Nephron progenitor cell (in vitro differentiated cells): Measurements from ENCODE around the gene COX6B1.
A peak's percentile ranks its signal among the peaks of the same experiment; 100 is the strongest.

ENCODE experiments used
- DNase-seq: peaks from one replicate; pipeline ENCODE4 v3.0.0; 2021
- H3K27ac Mint-ChIP-seq: 2 replicates; pipeline ENCODE4 v1.8.0; 2021; ENCODE audit warnings: mild to moderate bottlenecking, moderate library complexity, mixed read lengths
- H3K27me3 Mint-ChIP-seq: 2 replicates; pipeline ENCODE4 v1.8.0; 2021; ENCODE audit warnings: mild to moderate bottlenecking, low read depth, mixed read lengths; ENCODE audit not compliant: poor library complexity
- H3K36me3 Mint-ChIP-seq: 2 replicates; pipeline ENCODE4 v1.8.0; 2021; ENCODE audit warnings: low read depth, mixed read lengths
- H3K4me1 Mint-ChIP-seq: 2 replicates; pipeline ENCODE4 v1.8.0; 2021; ENCODE audit warnings: mixed read lengths
- H3K4me3 Mint-ChIP-seq: 2 replicates; pipeline ENCODE4 v1.8.0; 2021; ENCODE audit warnings: mild to moderate bottlenecking, moderate library complexity, mixed read lengths
- H3K9me3 Mint-ChIP-seq: 2 replicates; pipeline ENCODE4 v1.8.0; 2021; ENCODE audit warnings: mild to moderate bottlenecking, moderate library complexity, mixed read lengths
- CTCF ChIP-seq: fragments of 200-600 bp; sonication (generic); IDR thresholded peaks from 2 replicates; pipeline ENCODE4 v1.5.0; 2021; ENCODE audit warnings: antibody characterized with exemption

Gene COX6B1

GRCh38 chr19:35619290-35619923, 28.7 kb upstream of the COX6B1 start:
- Mint-ChIP-seq H3K4me3 (no peak overlapping the region), H3K27ac (no peak overlapping the region), H3K36me3 (peaks cover 29% of the 10 kb centered on the region), H3K9me3 (no peaks in the 10 kb centered on the region), H3K4me1 (no peaks in the 10 kb centered on the region), H3K27me3 (peaks cover 2% of the 10 kb centered on the region)
- TF ChIP-seq CTCF = no peak
- no peak for DNase-seq

GRCh38 chr19:35620001-35620400, 28.1 kb upstream of the COX6B1 start:
- Mint-ChIP-seq H3K36me3 (peaks cover 24% of the 10 kb centered on the region), H3K4me3 (no peak overlapping the region), H3K27me3 (peaks cover 2% of the 10 kb centered on the region), H3K27ac (no peak overlapping the region), H3K4me1 (no peaks in the 10 kb centered on the region), H3K9me3 (no peaks in the 10 kb centered on the region)
- no peak for TF ChIP-seq CTCF
- no peak for DNase-seq

GRCh38 chr19:35621708-35622107, 26.4 kb upstream of the COX6B1 start:
- peak overlapping the region; percentile 89 for H3K27ac Mint-ChIP-seq
- TF ChIP-seq CTCF = no peak
- DNase-seq = no peak
- H3K4me3 Mint-ChIP-seq = no peak overlapping the region
- peaks cover 2% of the 10 kb centered on the region for H3K27me3 Mint-ChIP-seq
- peaks cover 13% of the 10 kb centered on the region for H3K36me3 Mint-ChIP-seq
- H3K4me1 Mint-ChIP-seq = no peaks in the 10 kb centered on the region
- no peaks in the 10 kb centered on the region for H3K9me3 Mint-ChIP-seq

- Mint-ChIP-seq H3K27ac (peak overlapping the region; percentile 92), H3K27me3 (peaks cover 2% of the 10 kb centered on the region), H3K36me3 (peaks cover 11% of the 10 kb centered on the region), H3K4me3 (no peak overlapping the region), H3K9me3 (no peaks in the 10 kb centered on the region), H3K4me1 (no peaks in the 10 kb centered on the region)
- no peak for DNase-seq
- no peak for TF ChIP-seq CTCF
Measured at GRCh38 chr19:35622750-35623149, 25.4 kb upstream of the COX6B1 start.

GRCh38 chr19:35623327-35624010, 24.7 kb upstream of the COX6B1 start:
- Mint-ChIP-seq H3K27me3 (peaks cover 2% of the 10 kb centered on the region), H3K4me1 (peaks cover 7% of the 10 kb centered on the region), H3K9me3 (no peaks in the 10 kb centered on the region), H3K36me3 (peaks cover 11% of the 10 kb centered on the region), H3K4me3 (no peak overlapping the region), H3K27ac (peak overlapping the region; percentile 92)
- TF ChIP-seq CTCF = no peak
- no peak for DNase-seq

GRCh38 chr19:35628264-35628564, 19.9 kb upstream of the COX6B1 start:
- Mint-ChIP-seq H3K27ac (peak overlapping the region; percentile 98), H3K36me3 (peaks cover 26% of the 10 kb centered on the region), H3K4me1 (peaks cover 19% of the 10 kb centered on the region), H3K27me3 (peaks cover 5% of the 10 kb centered on the region), H3K4me3 (peak overlapping the region; percentile 97), H3K9me3 (no peaks in the 10 kb centered on the region)
- TF ChIP-seq CTCF = no peak
- DNase-seq = no peak
